ENCODE measurements around the gene ARID1A. TPM values are rescaled to one million over a fixed set of nuclear protein-coding genes. Genes with fewer than 3 reads are reported as not detected.

ARID1A gene
- total and polyA plus RNA-seq, 2 experiments from 2014 or later, result 50.0 to 104 TPM

GRCh38 chr1:26701995-26702679, 6.3 kb downstream of the ARID1A start:
- ATAC-seq (peak; percentile 7; the same call in 1 of the 3 replicates), DNase-seq (ENCODE audit: low spot score) (no peak)
- H3K9me2 ChIP-seq (ENCODE audit: insufficient read depth), result no peaks in the 10 kb centered on the region
- no peaks in the 10 kb centered on the region for H3F3A ChIP-seq (replicated peaks; ENCODE audit: low read depth)
- peak overlapping the region; percentile 68 for H3K4me3 ChIP-seq
- H3K9me3 Mint-ChIP-seq, result no peaks in the 10 kb centered on the region; the same call in 2 of the 3 replicates
- H3K4me1 Mint-ChIP-seq, result peaks cover 24% of the 10 kb centered on the region
- H3K27me3 Mint-ChIP-seq (ENCODE audit: insufficient read depth, low read depth, poor library complexity), result no peaks in the 10 kb centered on the region
- H3K79me2 ChIP-seq (replicated peaks; ENCODE audit: insufficient read depth), result peaks cover 100% of the 10 kb centered on the region
- no peak overlapping the region for H3K27ac Mint-ChIP-seq
- TF ChIP-seq JUNB (IDR thresholded peaks at IDR 0.05; ENCODE audit: unreplicated experiment) (no peak), ETS1 (IDR thresholded peaks at IDR 0.05) (no peak), CTCF (conservative IDR thresholded peaks at IDR 0.05; ENCODE audit: low read depth in 2 of 2) (no peak), STAT1 (IDR thresholded peaks at IDR 0.05; ENCODE audit: unreplicated experiment) (no peak), ZNF462 (CRISPR knock-in tag; IDR thresholded peaks at IDR 0.05) (no peak), EZH2phosphoT487 (IDR thresholded peaks at IDR 0.05; ENCODE audit: unreplicated experiment) (no peak), NANOG (IDR thresholded peaks at IDR 0.05; ENCODE audit: borderline replicate concordance) (no peak), CREB1 (CRISPR knock-in tag; IDR thresholded peaks at IDR 0.05; ENCODE audit: low read depth) (no peak)
- no peak overlapping the region for H2AFZ ChIP-seq
- H3K36me3 ChIP-seq (ENCODE audit: insufficient read depth), result no peaks in the 10 kb centered on the region
- H3K36me3 Mint-ChIP-seq (ENCODE audit: low read depth), result no peaks in the 10 kb centered on the region; the same call in 2 of the 3 replicates
- H3K27me3 ChIP-seq (ENCODE audit: insufficient read depth), result no peaks in the 10 kb centered on the region
- H3K4me3 Mint-ChIP-seq, result no peak overlapping the region
- no peak overlapping the region for H3K27ac ChIP-seq (ENCODE audit: low read depth)
- peak overlapping the region; percentile 79 for H3K4me2 ChIP-seq
- H4K20me1 ChIP-seq (replicated peaks; ENCODE audit: insufficient read depth), result peaks cover 77% of the 10 kb centered on the region
- peaks cover 85% of the 10 kb centered on the region for H3K4me1 ChIP-seq (ENCODE audit: insufficient read depth)

All from GM23338 (cell line).